ENCODE results near the gene ISG15.

DNA sequence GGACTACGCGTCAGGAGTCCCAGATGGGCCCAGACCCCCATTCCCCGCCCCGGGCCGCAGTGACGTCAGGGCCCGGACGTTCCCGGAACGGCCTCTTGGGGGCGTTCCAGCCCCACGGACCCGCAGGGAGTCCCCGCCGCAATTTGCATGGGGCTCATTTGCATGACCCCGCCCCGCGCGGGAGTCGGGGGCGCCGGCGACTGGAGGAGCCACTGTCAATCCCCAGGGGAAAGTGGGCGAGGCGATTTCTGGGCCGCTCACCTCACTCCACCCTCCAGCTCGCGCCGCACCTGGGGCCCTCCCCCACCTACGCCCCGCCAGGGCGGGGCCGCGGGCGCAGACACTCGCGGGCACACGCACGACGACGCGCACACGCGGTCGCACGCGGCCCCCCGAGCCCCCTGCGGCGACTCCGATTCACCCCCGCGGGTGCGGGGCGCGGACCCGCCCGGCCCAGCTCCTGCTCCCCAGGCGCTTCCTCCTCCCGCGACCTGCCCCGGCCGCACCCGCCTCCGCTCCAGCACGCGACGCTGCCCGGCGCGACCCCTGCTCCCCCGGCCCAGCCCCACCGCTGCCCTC is 19.8 kb downstream of the ISG15 start:
- TF ChIP-seq, protein P1, sequence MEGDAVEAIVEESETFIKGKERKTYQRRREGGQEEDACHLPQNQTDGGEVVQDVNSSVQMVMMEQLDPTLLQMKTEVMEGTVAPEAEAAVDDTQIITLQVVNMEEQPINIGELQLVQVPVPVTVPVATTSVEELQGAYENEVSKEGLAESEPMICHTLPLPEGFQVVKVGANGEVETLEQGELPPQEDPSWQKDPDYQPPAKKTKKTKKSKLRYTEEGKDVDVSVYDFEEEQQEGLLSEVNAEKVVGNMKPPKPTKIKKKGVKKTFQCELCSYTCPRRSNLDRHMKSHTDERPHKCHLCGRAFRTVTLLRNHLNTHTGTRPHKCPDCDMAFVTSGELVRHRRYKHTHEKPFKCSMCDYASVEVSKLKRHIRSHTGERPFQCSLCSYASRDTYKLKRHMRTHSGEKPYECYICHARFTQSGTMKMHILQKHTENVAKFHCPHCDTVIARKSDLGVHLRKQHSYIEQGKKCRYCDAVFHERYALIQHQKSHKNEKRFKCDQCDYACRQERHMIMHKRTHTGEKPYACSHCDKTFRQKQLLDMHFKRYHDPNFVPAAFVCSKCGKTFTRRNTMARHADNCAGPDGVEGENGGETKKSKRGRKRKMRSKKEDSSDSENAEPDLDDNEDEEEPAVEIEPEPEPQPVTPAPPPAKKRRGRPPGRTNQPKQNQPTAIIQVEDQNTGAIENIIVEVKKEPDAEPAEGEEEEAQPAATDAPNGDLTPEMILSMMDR (conservative IDR thresholded peaks at IDR 0.05; ENCODE audit: low read length), result peak; percentile 71
- TF ChIP-seq EZH2phosphoT487 (IDR thresholded peaks at IDR 0.05; ENCODE audit: borderline replicate concordance), result no peak

Data from Loucy (cell line).